ENCODE measurements around the gene NFE2L2.
A peak's percentile ranks its signal among the peaks of the same experiment; 100 is the strongest.

DNA sequence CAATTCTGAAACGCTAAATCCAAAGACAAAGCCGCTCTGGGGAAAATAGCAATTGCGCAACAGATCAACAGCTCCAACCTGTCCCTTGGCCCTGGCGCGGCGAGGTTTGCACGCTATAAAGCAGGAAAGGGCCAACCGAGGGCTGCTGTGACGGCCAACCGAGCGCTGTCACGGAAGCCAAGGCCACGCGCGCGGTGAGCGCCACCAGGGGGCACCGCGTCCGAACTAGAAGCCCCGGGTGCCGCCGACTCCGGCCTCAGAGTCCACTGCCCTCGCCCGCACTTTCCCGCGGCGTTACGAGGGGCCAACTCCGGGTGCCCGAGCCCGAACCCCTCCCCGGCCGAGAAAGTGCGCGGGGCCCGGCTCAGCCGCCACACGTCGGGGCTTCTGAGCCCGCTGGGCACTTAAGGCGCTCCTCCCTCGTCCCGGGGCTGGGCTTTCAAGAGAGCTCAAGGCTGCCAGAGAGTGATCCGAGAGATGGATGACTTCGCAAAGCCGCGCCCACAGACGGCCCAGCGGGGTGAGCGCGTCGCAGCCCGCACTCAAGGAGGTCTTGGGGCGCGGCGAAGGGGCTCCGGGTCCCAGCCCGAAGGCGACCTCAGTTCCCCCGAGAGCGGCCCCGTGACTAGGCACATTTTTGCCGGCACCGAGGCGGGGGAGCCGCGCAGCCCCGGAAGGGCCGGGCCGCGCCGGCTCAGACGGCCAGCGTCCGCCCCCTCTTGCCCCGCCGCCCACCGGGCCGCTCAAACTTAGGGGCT lies 897 bp downstream of the NFE2L2 start:
- TF ChIP-seq, protein P1, sequence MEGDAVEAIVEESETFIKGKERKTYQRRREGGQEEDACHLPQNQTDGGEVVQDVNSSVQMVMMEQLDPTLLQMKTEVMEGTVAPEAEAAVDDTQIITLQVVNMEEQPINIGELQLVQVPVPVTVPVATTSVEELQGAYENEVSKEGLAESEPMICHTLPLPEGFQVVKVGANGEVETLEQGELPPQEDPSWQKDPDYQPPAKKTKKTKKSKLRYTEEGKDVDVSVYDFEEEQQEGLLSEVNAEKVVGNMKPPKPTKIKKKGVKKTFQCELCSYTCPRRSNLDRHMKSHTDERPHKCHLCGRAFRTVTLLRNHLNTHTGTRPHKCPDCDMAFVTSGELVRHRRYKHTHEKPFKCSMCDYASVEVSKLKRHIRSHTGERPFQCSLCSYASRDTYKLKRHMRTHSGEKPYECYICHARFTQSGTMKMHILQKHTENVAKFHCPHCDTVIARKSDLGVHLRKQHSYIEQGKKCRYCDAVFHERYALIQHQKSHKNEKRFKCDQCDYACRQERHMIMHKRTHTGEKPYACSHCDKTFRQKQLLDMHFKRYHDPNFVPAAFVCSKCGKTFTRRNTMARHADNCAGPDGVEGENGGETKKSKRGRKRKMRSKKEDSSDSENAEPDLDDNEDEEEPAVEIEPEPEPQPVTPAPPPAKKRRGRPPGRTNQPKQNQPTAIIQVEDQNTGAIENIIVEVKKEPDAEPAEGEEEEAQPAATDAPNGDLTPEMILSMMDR (IDR thresholded peaks at IDR 0.05) = peak; percentile 74 to 95 (median 90)
- TF ChIP-seq POLR2A (IDR thresholded peaks at IDR 0.05) = peak in 3 of 4 donors; percentile 54 to 80 (median 59)
